GM18907 (cell line): ENCODE data around the gene PTPRS.
"Not testable (repeated sequence)": the region's sequence is repeated elsewhere in the genome, so short reads cannot be mapped to it uniquely, and the experiment has no call there.

Source experiments
- ATAC-seq: cut with Tn5 transposase; IDR thresholded peaks from one replicate; pipeline ENCODE4 v1.9.1; 2021; ENCODE audit warnings: mild to moderate bottlenecking, moderate library complexity; ENCODE audit not compliant: unreplicated experiment

The PTPRS gene

DNA sequence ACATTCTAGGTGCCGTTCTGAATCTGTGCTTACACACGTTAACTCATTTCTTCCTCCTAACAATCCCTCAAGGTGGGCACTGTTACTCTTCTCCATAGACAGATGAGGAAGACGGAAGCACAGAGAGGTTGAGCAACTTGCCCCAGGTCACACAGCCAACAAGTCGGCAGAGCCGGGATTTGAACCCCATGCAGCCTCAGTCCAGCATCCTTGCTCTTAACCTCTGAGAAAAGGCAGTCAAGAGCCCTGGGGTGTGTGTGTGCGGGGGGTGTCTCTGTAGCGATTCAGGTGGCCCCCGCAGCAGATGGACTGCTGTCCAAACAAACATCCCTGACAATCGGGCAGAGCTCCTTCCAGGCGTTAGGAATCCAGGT lies 6.3 kb downstream of the PTPRS start:
- ATAC-seq: no peak

DNA sequence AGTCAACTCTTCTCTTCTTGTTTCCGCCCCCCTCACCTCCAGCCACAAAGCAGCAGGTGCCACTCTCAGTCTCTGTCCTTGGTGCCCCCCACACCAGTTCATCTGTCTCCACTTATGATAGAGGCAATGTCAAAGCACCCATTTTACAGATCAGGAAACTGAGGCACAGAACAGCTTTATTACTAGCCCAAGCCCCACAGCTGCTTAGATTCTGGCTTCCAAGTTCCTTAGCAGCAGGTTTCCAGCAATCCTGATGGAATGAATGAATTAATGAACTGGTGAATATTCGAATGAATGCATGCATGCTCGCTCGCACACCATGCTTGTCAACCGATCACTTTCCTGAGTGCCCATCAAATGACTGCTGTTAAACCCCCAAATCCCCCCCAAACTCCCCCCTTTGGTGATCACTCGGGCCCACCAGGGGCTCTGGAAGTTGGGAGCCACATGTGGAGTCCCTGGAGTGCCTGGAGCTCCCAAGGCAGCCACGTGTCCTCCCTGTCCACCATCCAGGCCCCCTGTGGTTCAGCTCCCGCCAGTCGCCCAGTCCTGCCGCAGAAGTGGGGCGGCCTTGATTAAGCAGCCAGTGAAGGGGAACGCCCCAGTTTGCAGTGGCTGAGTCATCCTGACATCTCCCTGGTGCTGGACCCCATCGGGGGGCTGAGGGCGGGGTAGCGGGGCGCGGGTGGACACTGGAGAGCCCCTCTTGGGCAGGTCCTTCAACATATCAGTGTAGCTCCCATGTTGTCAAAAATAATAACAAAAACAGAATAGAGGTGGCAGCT lies 6.8 kb downstream of the PTPRS start:
- no peak for ATAC-seq

DNA sequence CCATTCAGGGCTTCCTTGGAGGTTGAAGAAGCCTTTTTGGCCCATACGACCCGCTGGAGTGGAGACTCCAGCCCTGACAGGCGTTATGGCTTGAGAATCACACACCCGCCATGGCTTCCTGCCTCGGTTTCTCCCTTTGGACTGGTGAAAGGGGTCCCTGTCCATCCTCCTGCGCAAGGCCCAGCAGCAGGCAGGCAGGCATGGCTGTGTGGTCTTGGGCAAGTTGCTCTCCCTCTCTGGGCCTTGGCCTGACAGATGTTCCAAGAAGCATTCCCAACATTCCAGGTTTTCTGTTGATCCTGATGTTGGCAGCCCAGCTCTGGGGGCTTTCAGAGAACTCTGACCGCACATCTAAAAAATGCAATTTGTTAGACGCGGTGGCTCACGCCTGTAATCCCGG lies 8.1 kb downstream of the PTPRS start:
- ATAC-seq: no peak

DNA sequence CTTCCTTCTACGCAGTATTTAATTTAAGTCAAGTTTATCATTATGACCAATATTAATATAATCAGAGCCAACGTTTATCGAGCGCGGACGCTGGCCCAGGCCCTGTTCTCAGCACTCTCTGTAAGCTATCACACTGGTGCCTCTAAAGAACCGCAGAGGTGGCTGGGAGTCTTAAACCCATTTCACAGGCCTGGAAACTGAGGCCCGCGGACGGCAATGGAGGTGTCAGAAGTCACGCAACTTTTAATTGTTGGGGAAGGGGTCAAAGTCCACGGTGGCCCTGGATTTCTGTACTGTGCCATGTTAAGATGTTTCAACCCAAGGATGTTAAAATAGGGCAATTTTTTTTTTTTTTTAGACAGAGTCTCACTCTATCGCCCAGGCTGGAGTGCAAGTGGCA lies 8.8 kb downstream of the PTPRS start:
- no peak for ATAC-seq

DNA sequence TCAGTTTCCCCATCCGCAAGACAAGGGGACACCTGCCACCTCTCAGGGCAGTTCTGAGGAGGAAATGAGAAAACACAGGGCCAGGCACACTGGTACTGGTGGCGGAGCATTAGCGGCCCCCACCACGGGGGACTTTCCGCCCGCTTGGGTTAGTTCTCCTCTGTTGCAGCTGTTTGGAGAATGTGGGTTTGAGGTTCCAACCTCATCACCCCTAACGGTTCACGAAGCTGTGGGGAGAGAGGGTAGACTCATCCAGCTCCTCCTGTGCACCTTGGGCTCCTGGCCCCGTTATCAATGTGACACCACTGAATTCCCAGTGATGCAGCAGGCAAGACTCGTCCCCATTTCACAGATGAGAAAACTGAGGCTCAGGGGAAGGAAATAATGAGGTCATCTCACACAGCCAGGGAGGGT lies 10.3 kb downstream of the PTPRS start:
- ATAC-seq: no peak

DNA sequence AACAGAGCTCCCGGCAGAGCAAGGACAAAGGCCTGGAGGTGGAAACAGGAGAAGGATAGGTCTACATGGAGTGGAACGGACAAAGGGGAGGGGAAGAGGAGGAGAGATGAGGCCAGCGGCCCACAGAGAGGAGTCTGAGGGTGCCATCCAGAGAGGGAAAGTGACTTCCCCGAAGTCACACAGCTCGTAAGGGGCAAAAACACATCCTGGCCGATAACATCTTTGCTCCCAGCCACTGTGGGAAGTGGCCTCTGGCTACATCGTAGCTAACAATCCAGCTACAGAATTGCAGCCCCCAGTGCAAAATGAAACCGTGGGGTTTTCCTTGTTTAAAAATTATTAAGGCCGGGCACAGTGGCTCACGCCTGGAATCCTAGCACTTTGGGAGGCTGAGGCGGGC lies 11.5 kb downstream of the PTPRS start:
- no peak for ATAC-seq

DNA sequence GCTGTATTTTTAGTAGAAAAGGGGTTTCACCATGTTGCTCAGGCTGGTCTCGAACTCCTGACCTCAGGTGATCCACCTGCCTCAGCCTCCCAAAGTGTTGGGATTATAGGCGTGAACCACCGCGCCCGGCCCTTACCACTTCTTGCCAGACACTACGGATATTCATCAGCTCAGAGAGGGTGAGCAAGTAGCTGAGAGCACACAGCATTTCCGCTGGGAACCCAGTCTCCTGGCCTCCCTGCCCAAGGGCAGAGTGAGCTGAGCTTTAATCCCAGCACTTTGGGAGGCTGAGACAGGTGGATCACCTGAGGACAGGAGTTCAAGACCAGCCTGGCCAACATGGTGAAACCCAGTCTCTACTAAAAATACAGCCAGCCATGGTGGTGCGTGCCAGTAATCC lies 12.2 kb downstream of the PTPRS start:
- ATAC-seq: not testable (repeated sequence)

DNA sequence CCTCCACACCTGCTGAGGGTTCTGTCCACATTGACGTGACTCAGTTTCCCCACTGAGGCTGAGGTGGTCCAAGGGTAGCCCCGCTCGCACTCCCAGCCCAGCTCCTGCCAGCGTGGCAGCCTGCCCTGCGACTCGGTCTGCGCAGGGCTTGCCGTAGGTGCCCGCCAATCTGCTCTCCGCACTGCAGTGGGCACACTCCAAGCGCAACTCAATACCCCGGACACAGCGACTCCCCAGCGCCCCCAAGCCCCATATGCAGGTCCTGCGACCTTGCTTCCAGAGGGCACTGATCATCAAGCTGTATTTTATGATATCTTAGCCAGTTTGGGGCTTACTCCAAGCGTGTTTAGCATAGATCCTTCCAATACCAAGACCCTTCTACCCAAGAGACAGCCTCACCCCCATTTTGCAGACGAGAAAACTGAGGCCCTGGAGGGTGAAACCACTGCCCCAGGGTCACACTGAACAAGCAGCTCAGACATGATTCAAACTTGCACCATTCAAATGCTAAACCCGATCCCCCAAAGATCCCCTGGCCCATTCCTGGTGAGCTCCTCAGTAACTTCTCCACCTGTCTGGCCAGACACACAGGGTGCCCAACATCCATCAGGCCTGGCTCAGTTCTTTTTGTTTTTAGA lies 13.5 kb downstream of the PTPRS start:
- no peak for ATAC-seq

DNA sequence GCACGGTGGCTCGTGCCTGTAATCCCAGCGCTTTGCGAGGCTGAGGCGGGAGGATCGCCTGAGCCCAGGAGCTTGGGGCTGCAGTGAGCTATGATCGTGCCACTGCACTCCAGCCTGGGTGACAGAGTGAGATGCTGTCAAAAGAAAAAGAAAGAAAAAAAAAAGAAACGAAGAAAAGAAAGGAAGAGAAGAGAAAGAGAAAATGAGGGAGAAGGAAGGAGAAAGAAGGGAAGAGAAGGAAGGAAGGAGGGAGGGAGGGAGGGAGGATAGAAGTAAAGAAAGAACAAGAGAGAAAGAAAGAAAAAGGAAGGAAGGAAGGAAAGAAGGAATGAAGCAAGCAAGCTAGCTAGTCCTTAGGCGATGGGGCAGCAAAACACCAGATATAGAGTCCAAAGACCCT lies 14.1 kb downstream of the PTPRS start:
- ATAC-seq: no peak

DNA sequence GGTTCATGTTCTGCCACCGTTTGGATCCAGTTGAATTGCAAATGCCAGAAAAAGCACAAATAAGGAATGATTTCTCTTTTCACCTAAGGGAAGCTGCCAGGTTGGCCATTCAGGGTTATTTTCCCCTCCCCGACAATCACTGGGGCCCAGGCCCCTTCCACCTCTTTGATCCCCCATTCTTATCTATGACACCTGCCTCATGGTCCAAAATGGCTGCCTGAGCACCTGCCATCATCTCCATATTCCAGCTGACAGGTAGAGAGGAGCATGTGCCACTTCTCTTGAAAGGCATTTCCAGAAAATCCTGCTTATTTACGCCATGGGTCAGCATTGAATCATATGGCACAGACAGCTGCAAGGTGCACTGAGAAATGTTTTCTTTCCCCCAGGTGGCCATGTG lies 15.7 kb downstream of the PTPRS start:
- no peak for ATAC-seq

DNA sequence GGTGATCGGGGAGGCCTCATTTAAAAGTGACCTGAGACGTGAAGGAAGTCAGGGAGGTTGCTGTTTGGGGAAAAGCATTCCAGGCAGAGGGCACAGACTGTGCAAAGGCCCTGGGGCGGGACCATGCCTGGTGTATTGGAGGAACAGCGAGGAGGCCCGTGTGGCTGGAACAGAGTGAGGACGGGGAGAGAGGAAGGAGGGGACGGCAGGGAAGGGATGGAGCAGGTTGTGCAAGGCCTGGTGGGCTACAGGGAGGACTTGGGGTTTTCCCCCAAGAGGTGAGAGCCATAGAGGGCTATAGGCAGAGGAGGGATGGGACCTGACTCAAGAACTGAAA lies 17.2 kb downstream of the PTPRS start:
- ATAC-seq: no peak

DNA sequence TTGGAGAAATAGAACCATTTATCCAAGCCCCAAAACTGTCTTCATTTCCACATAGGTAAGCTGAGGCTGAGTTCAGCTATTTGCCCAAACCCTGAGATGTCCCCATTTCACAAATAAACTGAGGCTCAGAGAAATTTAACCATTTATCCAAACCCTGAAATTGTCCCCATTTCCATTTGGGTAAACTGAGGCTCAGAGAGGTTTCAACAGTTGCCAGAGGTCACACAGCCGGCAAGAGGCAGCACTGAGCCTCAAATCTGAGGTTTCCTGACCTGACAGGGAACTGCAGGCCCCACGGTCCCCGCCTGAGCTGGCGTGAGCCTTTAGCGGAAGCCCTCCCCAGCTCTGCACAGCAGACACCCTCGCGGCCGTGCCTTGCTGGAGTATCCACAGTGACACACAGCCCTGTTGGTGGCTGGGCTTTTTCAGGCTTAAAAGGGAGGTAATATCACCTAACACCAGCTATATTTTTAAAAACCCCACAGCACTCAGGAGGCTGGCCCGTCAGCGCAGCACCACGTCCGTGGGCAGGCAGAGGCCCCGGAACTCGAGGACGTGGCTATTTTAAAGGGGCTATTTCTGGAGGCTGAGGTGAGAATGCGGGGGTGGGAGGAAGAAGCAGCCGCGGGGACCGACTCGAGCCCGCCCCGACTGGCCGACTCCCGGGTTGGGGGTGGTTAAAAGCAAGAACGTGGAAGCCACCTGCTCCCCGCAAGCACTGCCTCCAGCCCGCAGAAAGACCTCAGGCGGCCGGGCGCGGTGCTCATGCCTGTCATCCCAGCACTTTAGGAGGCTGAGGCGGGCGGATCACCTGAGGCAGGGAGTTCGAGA lies 18.5 kb downstream of the PTPRS start:
- ATAC-seq: no peak

DNA sequence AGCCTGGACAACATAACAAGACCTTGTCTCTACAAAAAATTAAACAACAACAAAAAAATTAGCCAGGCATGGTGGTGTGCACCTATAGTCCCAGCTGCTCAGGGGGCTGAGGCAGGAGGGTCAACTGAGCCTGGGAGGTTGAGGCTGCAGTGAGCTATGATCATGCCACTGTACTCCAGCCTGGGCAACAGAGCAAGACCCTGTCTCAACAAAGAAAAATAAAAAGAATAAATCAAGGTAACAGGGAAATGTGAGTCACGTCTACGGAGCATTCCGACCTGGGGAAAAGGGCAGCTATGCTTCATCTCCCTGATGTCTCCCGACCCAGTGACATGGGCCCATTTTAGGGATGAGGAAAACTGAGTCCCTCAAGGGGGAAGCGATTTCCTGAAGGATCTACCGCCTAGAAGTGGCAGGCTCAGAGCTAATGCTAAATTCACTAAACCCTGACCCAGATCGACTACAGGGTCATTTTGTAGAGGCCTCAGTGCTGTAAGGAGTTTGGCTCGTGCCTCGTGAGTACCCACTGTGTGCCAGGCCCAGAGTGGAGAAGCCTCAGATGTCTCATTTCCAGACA lies 19.5 kb downstream of the PTPRS start:
- ATAC-seq: no peak

DNA sequence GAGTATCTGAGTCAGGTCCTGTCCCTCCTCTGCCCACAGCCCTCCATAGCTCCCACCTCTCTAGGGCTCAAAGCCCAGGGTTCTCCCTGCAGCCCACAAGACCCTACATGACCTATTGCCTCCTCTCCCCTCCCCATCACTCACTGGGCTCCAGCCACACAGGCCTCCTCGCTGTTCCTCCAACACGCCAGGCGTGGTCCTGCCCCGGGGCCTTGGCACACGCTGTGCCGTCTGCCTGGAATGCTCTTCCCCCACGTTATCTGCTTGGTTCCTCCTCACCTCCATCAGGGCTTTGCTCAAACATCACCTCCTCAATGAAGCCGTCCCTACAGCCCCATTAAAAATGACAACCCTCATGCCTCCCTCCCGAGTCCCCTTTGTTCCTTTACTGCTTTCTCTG lies 21.1 kb downstream of the PTPRS start:
- no peak for ATAC-seq

DNA sequence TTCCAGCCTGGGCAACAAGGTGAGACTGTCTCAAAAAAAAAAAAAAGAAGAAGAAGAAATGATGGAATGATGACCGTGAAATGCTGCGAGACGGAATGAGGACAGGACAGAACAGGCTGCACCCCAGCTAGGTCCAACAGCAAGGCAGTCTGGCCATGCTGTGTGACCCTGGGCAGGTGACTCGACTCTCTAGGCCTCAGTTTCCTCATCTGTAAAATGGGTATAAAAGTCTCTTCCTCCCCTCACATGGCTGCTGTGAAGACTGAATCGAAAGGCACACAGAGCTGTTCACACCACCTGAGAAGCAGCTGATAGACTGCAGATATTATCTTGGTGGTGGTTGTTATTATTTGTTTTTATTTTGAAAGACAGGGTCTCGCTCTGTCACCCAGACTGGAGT lies 22.3 kb downstream of the PTPRS start:
- ATAC-seq: no peak

DNA sequence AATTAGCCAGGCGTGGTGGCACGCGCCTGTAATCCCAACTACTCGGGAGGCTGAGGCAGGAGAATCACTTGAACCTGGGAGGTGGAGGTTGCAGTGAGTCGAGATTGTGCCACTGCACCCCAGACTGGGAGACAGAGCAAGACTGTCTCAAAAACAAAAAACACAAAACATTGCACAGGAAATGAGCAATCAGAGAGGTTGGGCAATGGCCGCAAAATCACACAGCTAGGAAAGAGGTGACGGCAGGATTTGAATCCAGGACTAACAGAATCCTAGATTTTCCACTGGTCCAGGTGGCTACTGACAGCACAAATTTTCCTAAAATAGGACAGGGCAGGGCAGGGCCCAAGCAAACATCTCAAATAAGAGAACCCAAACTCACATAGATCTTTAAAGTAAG lies 23.3 kb downstream of the PTPRS start:
- no peak for ATAC-seq

DNA sequence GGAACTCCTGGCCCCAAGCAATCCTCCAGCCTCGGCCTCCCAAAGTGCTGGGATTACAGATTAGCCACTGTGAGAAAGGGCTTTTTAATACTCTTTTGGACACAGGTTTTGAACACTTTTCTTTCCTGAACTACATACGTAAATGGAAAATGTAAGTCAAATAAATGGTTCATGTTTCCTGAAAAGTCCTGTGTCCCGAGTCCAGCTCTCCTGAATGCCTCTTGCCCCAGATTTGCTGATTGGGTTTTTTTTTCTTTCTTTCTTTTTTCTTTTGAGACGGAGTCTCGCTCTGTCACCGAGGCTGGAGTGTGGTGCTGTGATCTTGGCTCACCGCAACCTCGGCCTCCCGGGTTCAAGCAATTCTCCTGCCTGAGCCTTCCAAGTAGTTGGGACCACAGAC lies 24.5 kb downstream of the PTPRS start:
- no peak for ATAC-seq

DNA sequence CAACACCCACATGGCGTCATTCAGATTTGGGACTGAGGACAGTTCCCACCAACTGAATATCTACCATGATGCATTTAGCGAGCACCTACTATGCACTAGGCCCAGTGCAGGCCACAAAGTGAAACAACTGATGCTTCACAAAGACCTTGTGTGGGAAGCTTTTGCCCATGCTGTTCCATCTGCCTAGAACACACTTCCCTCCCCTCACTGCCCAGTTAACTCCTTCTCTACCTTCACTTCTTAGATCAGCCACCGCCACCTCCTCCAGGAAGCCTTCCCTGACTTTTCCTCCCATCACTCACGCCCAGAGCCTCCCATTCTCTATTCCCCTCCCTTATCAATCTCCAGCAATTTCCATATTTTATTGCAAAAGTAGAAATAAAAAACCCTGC lies 25.7 kb downstream of the PTPRS start:
- ATAC-seq: no peak

DNA sequence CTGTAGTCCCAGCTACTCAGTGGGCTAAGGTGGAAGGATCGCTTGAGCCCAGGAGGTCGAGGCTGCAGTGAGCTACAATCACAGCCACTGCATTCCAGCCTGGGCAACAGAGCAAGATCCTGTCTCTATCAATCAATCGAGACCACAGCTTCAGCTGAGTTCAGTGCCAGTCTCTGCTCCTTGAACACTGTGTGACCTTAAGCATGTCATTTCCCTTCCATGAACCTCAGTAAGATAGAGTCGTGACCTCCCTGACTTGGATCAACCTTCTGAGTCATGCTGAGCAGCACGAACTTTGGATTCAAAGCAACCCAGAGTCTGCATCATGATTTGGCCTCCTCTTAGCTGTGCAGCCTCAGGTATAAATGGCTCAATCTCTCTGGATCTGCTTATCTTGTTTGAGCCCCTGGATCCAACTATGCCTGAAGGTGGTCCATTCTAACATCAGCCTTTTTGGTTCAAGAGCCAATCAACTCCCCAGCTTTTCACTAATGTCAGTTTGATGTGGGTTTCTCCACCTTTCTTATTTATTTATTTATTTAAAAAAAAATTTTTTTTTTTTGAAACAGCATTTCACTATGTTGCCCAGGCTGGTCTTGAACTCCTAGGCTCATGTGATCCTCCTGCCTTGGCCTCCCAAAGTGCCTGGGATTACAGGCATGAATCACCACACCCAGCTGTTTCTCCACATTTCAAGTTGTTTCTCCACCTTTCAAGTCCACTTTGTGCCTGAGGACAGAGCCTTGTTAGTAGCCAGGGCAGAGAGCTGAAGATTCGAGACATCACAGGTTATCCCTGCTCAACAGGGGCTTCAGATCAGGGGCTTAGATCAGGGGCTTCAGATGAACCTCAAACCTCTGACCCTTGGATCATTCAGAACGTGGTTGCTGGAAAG lies 26.4 kb downstream of the PTPRS start:
- ATAC-seq: no peak

DNA sequence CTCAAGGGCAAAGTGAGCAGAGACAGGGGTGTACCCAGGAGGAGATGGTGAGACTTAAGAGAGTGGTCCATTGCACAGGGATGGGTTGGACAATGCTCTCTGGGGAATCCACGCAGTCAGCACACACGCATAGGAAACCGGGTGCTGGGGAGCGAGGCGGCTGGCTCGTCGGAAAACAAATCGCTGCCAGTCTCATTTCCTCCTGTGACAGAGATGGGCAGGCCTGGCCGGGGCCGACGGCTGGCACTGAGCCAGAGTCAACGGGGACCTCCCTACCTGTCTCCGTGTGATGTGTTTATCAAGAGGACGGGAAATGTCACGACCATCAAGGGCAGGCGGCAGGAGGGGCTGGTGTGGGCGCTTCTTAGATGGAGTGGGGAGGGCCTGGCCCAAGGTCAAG lies 27.3 kb downstream of the PTPRS start:
- no peak for ATAC-seq

DNA sequence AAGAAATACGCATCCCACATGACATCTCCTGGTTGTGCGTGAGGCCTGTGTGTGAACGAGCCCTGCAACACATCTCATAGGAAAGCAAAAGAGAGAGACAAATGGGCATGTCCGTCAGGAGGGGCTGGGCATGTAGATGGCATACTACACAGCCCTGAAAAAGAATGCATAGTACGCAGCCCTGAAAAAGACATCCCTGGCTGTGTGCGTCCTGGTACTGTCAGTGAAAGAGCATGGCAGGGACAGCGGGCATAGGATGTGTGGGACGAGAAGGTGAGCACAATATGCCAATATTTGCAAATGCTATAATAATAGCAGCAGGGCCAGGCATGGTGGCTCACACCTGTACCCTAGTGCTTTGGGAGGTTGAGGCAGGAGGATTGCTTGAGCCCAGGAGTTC lies 28.6 kb downstream of the PTPRS start:
- no peak for ATAC-seq
